MM.1S (cell line): ENCODE data around the gene ZMYM3.

Experiments
- CTCF ChIP-seq: fragments of 300-600 bp; sonication (generic); IDR thresholded peaks from 2 replicates; pipeline ENCODE4 v1.5.1; 2016; ENCODE audit warnings: antibody characterized with exemption, low read length, mixed read lengths
- EZH2 ChIP-seq: fragments of 300-600 bp; sonication (generic); optimal IDR thresholded peaks from 2 replicates; pipeline ENCODE3; 2017; ENCODE audit warnings: low read depth, mild to moderate bottlenecking, antibody characterized with exemption, low read length, mixed read lengths
- EZH2phosphoT487 ChIP-seq: fragments of 300-600 bp; sonication (generic); IDR thresholded peaks from 2 replicates; pipeline ENCODE4 v1.6.1; 2018; ENCODE audit warnings: antibody characterized with exemption, low read length

- no peak for TF ChIP-seq EZH2
- no peak for TF ChIP-seq CTCF
- TF ChIP-seq EZH2phosphoT487, result no peak
These were observed 42.9 kb upstream of the ZMYM3 start for GRCh38 chrX:71296806-71297205.
